Epithelial cell of proximal tubule (primary cell): ENCODE results near the gene AKAP7. TPM values are rescaled to one million over a fixed set of nuclear protein-coding genes. Genes with fewer than 3 reads are reported as not detected.
"Not testable (repeated sequence)": the region's sequence is repeated elsewhere in the genome, so short reads cannot be mapped to it uniquely, and the experiment has no call there.

Experiments used
- DNase-seq: peaks from one replicate; pipeline ENCODE4 v3.0.0-alpha.2; 2011; ENCODE audit warnings: low read depth
- H3K4me3 ChIP-seq: 2 replicates; pipeline ENCODE4 v1.5.1; 2011; ENCODE audit warnings: low read depth, mild to moderate bottlenecking, low read length
- total RNA-seq: library from RNA; depleted of rRNA; stranded (reverse); fragments of >200 nt; gene quantifications from 2 replicates; pipeline ENCODE4 v1.2.3, GENCODE V29; 2015
- TF ChIP-seq, protein P1 (sequence below): conservative IDR thresholded peaks from 2 replicates; pipeline ENCODE4 v1.5.1; 2012; ENCODE audit warnings: low read depth, mild to moderate bottlenecking, low read length

AKAP7 gene
- 2.5 and 3.5 TPM in 2 replicates for total RNA-seq

GRCh38 chr6:131135244-131136020 is at the start of gene AKAP7:
TSS of gene AKAP7 (plus strand) at chr6:131135467. CDS start at chr6:131135764, 297 bp downstream.
- TF ChIP-seq, protein P1, sequence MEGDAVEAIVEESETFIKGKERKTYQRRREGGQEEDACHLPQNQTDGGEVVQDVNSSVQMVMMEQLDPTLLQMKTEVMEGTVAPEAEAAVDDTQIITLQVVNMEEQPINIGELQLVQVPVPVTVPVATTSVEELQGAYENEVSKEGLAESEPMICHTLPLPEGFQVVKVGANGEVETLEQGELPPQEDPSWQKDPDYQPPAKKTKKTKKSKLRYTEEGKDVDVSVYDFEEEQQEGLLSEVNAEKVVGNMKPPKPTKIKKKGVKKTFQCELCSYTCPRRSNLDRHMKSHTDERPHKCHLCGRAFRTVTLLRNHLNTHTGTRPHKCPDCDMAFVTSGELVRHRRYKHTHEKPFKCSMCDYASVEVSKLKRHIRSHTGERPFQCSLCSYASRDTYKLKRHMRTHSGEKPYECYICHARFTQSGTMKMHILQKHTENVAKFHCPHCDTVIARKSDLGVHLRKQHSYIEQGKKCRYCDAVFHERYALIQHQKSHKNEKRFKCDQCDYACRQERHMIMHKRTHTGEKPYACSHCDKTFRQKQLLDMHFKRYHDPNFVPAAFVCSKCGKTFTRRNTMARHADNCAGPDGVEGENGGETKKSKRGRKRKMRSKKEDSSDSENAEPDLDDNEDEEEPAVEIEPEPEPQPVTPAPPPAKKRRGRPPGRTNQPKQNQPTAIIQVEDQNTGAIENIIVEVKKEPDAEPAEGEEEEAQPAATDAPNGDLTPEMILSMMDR = no peak
- DNase-seq = no peak
- H3K4me3 ChIP-seq = peak within 1 kb of the TSS; percentile 81

- H3K4me3 ChIP-seq, DNase-seq: not testable (repeated sequence)
Measured at GRCh38 chr6:131090339-131090738, 44.9 kb upstream of the AKAP7 start.

GRCh38 chr6:131091944-131092343 is 43.3 kb upstream of the AKAP7 start:
- not testable (repeated sequence) for DNase-seq, H3K4me3 ChIP-seq

DNA sequence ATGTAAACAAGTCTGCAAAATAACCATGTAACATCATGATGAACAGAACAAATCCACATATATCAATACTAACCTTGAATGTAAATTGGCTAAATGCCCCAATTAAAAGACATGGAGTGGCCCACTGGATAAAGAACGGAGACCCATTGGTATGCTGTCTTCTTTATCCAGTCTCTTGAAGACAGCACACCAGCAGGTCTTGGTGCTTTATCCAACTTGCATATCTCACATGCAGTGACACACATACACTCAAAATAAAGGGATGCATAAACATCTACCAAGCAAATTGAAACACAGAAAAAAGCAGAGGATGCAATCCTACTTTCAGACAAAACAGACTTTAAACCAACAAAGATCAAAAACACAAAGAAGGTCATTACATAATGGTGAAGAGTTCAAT is 41.9 kb upstream of the AKAP7 start:
- TF ChIP-seq, protein P1 = no peak
- no peak overlapping the region for H3K4me3 ChIP-seq
- no peak for DNase-seq

DNA sequence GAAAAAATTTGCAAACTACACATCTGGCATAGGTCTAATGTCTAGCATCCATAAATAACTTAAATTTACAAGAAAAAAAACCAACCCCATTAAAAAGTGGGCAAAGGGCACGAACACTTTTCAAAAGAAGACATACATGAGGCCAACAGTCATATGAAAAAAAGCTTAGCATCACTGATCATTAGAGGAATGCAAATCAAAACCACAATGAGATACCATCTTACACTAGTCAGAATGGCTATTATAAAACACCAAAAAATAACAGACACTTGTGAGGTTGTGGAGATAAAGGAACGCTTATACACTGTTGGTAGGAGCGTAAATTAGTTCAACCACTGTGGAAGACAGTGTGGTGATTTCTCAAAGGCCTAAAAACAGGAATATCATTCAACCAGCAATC is 38.5 kb upstream of the AKAP7 start:
- DNase-seq = no peak
- TF ChIP-seq, protein P1 = no peak
- H3K4me3 ChIP-seq = no peak overlapping the region

- TF ChIP-seq, protein P1 = no peak
- DNase-seq = no peak
- no peak overlapping the region for H3K4me3 ChIP-seq
Measured at GRCh38 chr6:131101911-131102680, 33.2 kb upstream of the AKAP7 start.

DNA sequence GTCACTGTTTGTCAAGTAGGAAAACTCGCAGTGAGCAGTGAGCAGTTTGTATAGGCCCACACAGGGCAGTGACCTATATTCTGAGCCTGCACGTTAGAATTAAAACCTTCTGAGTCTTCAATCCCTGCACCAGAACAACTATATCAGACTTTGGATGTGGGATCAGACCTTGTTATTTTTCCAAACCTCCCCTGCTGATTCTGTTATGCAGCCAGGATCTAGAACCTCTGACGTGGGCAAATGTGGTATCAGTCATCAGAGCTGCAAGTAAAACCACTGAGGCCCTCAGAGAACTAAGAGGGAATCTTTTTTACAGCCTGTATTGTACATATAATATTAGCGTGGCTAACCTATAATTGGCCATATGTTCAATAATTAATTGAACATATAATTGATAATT is 32.0 kb upstream of the AKAP7 start:
- no peak for DNase-seq
- no peak overlapping the region for H3K4me3 ChIP-seq
- TF ChIP-seq, protein P1 = no peak

GRCh38 chr6:131103901-131104300 is 31.4 kb upstream of the AKAP7 start:
- no peak overlapping the region for H3K4me3 ChIP-seq
- DNase-seq = no peak
- TF ChIP-seq, protein P1 = no peak
